GM12878 (cell line): Measurements from ENCODE around the gene NEMP2. TPM values are rescaled to one million over a fixed set of nuclear protein-coding genes. Genes with fewer than 3 reads are reported as not detected.

ENCODE experiments used
- ATAC-seq: fragments of 200-7000 bp; cut with Tn5 transposase; 3 replicates; pipeline ENCODE4 v1.9.1; 2020; ENCODE audit warnings: mild to moderate bottlenecking, moderate library complexity
- BruUV-seq: library from RNA; stranded (reverse); fragments of 400-500 nt; replicated peaks from 2 replicates; lab custom pipeline; 2021; lab: Mats Ljungman, UMichigan
- CTCF ChIA-PET: fragments of 300-600 bp; sonication (Branson Sonifier 250); formaldehyde crosslinking; extraction: SDS; loops from one replicate; lab custom pipeline; 2021; ENCODE audit warnings: inconsistent platforms; lab: Yijun Ruan, JAX
- POLR2A ChIA-PET: fragments of 350-600 bp; formaldehyde crosslinking; extraction: SDS; loops from one replicate; lab custom pipeline; 2021; ENCODE audit warnings: inconsistent platforms; lab: Charles Lee
- RAD21 ChIA-PET: fragments of 300-600 bp; sonication (Branson Sonifier 250); formaldehyde crosslinking; loops from one replicate; lab custom pipeline; 2023; ENCODE audit warnings: antibody characterized with exemption; ENCODE audit not compliant: unreplicated experiment; lab: Charles Lee
- SMC1A ChIA-PET: fragments of 300-600 bp; sonication (Branson Sonifier 250); formaldehyde crosslinking; loops from one replicate; lab custom pipeline; 2023; ENCODE audit not compliant: unreplicated experiment, uncharacterized antibody; lab: Charles Lee
- DNase-seq: peaks from one replicate; pipeline ENCODE4 v3.0.0-alpha.2; 2011; ENCODE audit warnings: low read depth, low spot score
- FAIRE-seq: peaks from 3 replicates; lab custom pipeline; 2011; peaks lifted over from hg19 to GRCh38; lab: Jason Lieb, UNC
- H2AFZ ChIP-seq: 2 replicates; pipeline ENCODE4 v1.6.0; 2011; ENCODE audit warnings: low read depth, low read length, control low read depth; ENCODE audit not compliant: control insufficient read depth
- H3K27ac ChIP-seq: 2 replicates; pipeline ENCODE4 v1.5.1; 2011; ENCODE audit warnings: control low read depth; ENCODE audit not compliant: control insufficient read depth, insufficient read depth
- H3K27me3 ChIP-seq, 2 experiments: replicated peaks in 1 of 2; 2 replicates each; pipeline versions ENCODE4 v1.6.0 to v1.6.1; 2011; ENCODE audit warnings: low read length in 1 of 2; ENCODE audit not compliant: control insufficient read depth in 2 of 2, insufficient read depth in 2 of 2
- H3K36me3 ChIP-seq, 2 experiments: 2 replicates each; pipeline ENCODE4 v1.5.1; 2011; ENCODE audit warnings: low read length in 1 of 2; ENCODE audit not compliant: control insufficient read depth in 2 of 2, insufficient read depth in 2 of 2
- H3K4me1 ChIP-seq: 2 replicates; pipeline ENCODE4 v1.6.1; 2011; ENCODE audit warnings: mild to moderate bottlenecking, low read length, moderate library complexity, mixed read lengths; ENCODE audit not compliant: control insufficient read depth, insufficient read depth
- H3K4me2 ChIP-seq: 2 replicates; pipeline ENCODE4 v1.6.0; 2011; ENCODE audit warnings: control low read depth; ENCODE audit not compliant: control insufficient read depth, insufficient read depth
- H3K4me3 ChIP-seq: fragments of 200-600 bp; sonication (generic); 2 replicates; pipeline ENCODE4 v1.5.1; 2016
- H3K79me2 ChIP-seq: 2 replicates; pipeline ENCODE4 v1.6.0; 2011; ENCODE audit warnings: low read length; ENCODE audit not compliant: control insufficient read depth, insufficient read depth
- H3K9ac ChIP-seq: 2 replicates; pipeline ENCODE4 v1.8.0; 2011; ENCODE audit warnings: low read length, control low read depth, mixed read lengths; ENCODE audit not compliant: control insufficient read depth, insufficient read depth
- H3K9me3 ChIP-seq: replicated peaks from 3 replicates; pipeline ENCODE4 v1.5.1; 2011; ENCODE audit warnings: mild to moderate bottlenecking, low read length; ENCODE audit not compliant: control insufficient read depth, insufficient read depth
- H4K20me1 ChIP-seq: 2 replicates; pipeline ENCODE4 v1.6.0; 2011; ENCODE audit not compliant: control insufficient read depth, insufficient read depth
- BHLHE40 ChIP-seq, 2 experiments: fragments of 450-650 bp in 1 of 2; IDR thresholded peaks; 2 replicates each; pipeline ENCODE4 v1.6.1; 2011 to 2017; ENCODE audit warnings: low read depth in 2 of 2, borderline replicate concordance in 1 of 2, improper control_type of control experiment in 1 of 2, low read length in 1 of 2, mild to moderate bottlenecking in 1 of 2
- BMI1 ChIP-seq: fragments of 450-650 bp; IDR thresholded peaks from 2 replicates; pipeline ENCODE4 v1.6.1; 2016; ENCODE audit warnings: mild to moderate bottlenecking, moderate library complexity, borderline replicate concordance
- DPF2 ChIP-seq: fragments of 450-650 bp; IDR thresholded peaks from 2 replicates; pipeline ENCODE4 v1.6.1; 2017; ENCODE audit warnings: mild to moderate bottlenecking
- JUND ChIP-seq: IDR thresholded peaks from 2 replicates; pipeline ENCODE4 v1.6.1; 2012; ENCODE audit warnings: low read depth, mild to moderate bottlenecking, low read length, improper control_type of control experiment, moderate library complexity
- NKRF ChIP-seq: fragments of 450-650 bp; conservative IDR thresholded peaks from 2 replicates; pipeline ENCODE4 v1.6.1; 2017; ENCODE audit warnings: mild to moderate bottlenecking, moderate library complexity
- PAX5 ChIP-seq: IDR thresholded peaks from 2 replicates; pipeline ENCODE4 v1.6.1; 2011; ENCODE audit warnings: low read depth, low read length, borderline replicate concordance
- RAD51 ChIP-seq: fragments of 450-650 bp; IDR thresholded peaks from 2 replicates; pipeline ENCODE4 v1.6.1; 2016; ENCODE audit warnings: moderate library complexity, mild to moderate bottlenecking, inconsistent platforms
- RB1 ChIP-seq: fragments of 450-650 bp; formaldehyde crosslinking; IDR thresholded peaks from 2 replicates; pipeline ENCODE4 v1.6.1; 2017; ENCODE audit warnings: mild to moderate bottlenecking, borderline replicate concordance
- RFX5 ChIP-seq: IDR thresholded peaks from 2 replicates; pipeline ENCODE4 v1.6.1; 2011; ENCODE audit warnings: low read depth, low read length, improper control_type of control experiment
- SKIL ChIP-seq: fragments of 450-650 bp; IDR thresholded peaks from 2 replicates; pipeline ENCODE4 v1.6.1; 2017; ENCODE audit warnings: mild to moderate bottlenecking, low read depth, inconsistent platforms; ENCODE audit not compliant: poor library complexity, severe bottlenecking
- SP1 ChIP-seq: IDR thresholded peaks from one replicate; pipeline ENCODE4 v1.6.1; 2011; ENCODE audit warnings: low read depth, low read length
- SRF ChIP-seq, 2 experiments: IDR thresholded peaks; 2 replicates each; pipeline ENCODE4 v1.6.1; 2011; ENCODE audit warnings: low read depth in 2 of 2, low read length in 2 of 2, mild to moderate bottlenecking in 1 of 2, moderate library complexity in 1 of 2
- STAT1 ChIP-seq: fragments of 450-650 bp; conservative IDR thresholded peaks from 2 replicates; pipeline ENCODE4 v1.6.1; 2014; ENCODE audit warnings: antibody characterized with exemption, mild to moderate bottlenecking
- STAT3 ChIP-seq: IDR thresholded peaks from 2 replicates; pipeline ENCODE4 v1.6.1; 2011; ENCODE audit warnings: low read depth, low read length, improper control_type of control experiment
- TBL1XR1 ChIP-seq: IDR thresholded peaks from 2 replicates; pipeline ENCODE4 v1.6.1; 2012; ENCODE audit warnings: low read depth, low read length, improper control_type of control experiment
- ZNF207 ChIP-seq: fragments of 450-650 bp; IDR thresholded peaks from 2 replicates; pipeline ENCODE4 v1.6.1; 2014; ENCODE audit warnings: antibody characterized with exemption, mild to moderate bottlenecking, borderline replicate concordance
- ZSCAN29 ChIP-seq: fragments of 450-650 bp; IDR thresholded peaks from 2 replicates; pipeline ENCODE4 v1.6.1; 2017; ENCODE audit warnings: mild to moderate bottlenecking, moderate library complexity
- WGBS: methylation state at CpG from one replicate; pipeline ENCODE4 v1.1.6; 2016; ENCODE audit warnings: low lambda C conversion rate; ENCODE audit not compliant: insufficient replicate concordance, insufficient coverage; ENCODE audit errors: missing lambda C conversion rate; 5-methylcytosine and 5-hydroxymethylcytosine counted together
- in situ Hi-C: fragments of 300-500 bp; cut with MboI; formaldehyde crosslinking; loops from 9 replicates; pipeline ENCODE4 v1.14.3; 2018; ENCODE audit warnings: mixed read lengths
- intact Hi-C: fragments of 100-400 bp; cut with micrococcal nuclease; formaldehyde crosslinking; loops from one replicate; pipeline ENCODE4 v1.14.2; 2022; ENCODE audit not compliant: unreplicated experiment
- polyA plus RNA-seq, 11 experiments: library from polyadenylated mRNA; depleted of rRNA in 4 of 11; unstranded in 6 of 11; stranded (reverse) in 5 of 11; fragments of >200 nt; fragmentation: Nextera tagmentation in 4 of 11; fragmentation: Illumina TruSeq in 1 of 11; extraction: Ambion mirVana in 4 of 11; extraction: Trizol in 1 of 11; gene quantifications; 1 replicate in 1 of 11; 2 replicates in 10 of 11; pipeline versions ENCODE4 v1.2.1 to v1.2.3, GENCODE V29; 2011 to 2016; ENCODE audit warnings: inconsistent platforms in 2 of 11, missing spikeins in 2 of 11, low read depth in 1 of 11
- total RNA-seq, 4 experiments: library from RNA; depleted of rRNA in 3 of 4; stranded (reverse); fragments of >200 nt in 3 of 4; fragmentation: Illumina TruSeq in 1 of 4; extraction: Trizol in 1 of 4; gene quantifications; 2 replicates each; pipeline versions ENCODE4 v1.2.1 to v1.2.3, GENCODE V29; 2013 to 2021

NEMP2 gene
- total and polyA plus RNA-seq, 10 of the 15 experiments (the other 5 are each of a cell fraction or from before 2014, with no cell fraction given) = 2.3 to 14.0 (median 8.1) TPM

DNA sequence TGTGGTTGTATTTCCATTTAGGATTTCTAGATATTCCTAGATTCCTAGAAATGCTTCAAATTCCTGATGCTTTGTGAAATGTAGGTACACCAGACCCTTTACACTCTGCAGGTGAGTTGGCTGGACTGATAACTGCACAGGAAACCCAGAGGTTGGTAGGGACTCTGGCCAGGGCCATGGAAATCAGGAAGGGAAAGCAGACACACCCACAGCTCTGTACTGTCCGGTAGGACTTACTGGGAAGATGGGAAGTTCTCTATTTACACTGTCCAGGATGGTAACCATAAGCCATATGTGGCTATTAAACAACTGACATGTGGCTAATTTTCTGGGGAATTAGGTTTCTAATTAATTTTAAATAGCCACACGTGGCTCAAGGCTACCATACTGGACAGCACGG, 31.4 kb downstream of the NEMP2 start:
- TF ChIP-seq JUND (no peak), DPF2 (no peak), SKIL (no peak), RFX5 (no peak), STAT3 (no peak), BMI1 (no peak), ZSCAN29 (no peak), STAT1 (no peak), RB1 (no peak), PAX5 (no peak), SRF (IDR thresholded peaks at IDR 0.05; ENCODE audit: low read depth in 2 of 2, low read length in 2 of 2) (no peak), RAD51 (no peak), NKRF (no peak), BHLHE40 (IDR thresholded peaks at IDR 0.05; ENCODE audit: borderline replicate concordance in 1 of 2, low read depth in 2 of 2, low read length in 1 of 2) (no peak), ZNF207 (no peak), SP1 (no peak), TBL1XR1 (no peak)
- ChIA-PET POLR2A (no interaction called here), CTCF (interaction anchor here (1.6 to 1.7 kb wide), 2 partner anchors 12 to 14 kb away, joined by 3 to 4 read pairs; no protein-coding TSS in a partner anchor), SMC1A (interaction anchor here (1.4 to 2.0 kb wide), 4 partner anchors 15 to 176 kb away, joined by 3 to 7 read pairs (median 6); no protein-coding TSS in a partner anchor), RAD21 (no interaction called here)
- Histone ChIP-seq H3K27me3 (no peaks in the 10 kb centered on the region), H2AFZ (no peak overlapping the region), H3K4me1 (no peaks in the 10 kb centered on the region), H4K20me1 (no peaks in the 10 kb centered on the region), H3K36me3 (peaks cover 2 to 15% of the 10 kb centered on the region in 2 experiments), H3K9me3 (no peaks in the 10 kb centered on the region), H3K4me2 (no peak overlapping the region), H3K79me2 (no peaks in the 10 kb centered on the region), H3K4me3 (no peak overlapping the region), H3K9ac (no peak overlapping the region), H3K27ac (no peak overlapping the region)
- ATAC-seq = no peak
- intact Hi-C loops (no loop called here), in situ Hi-C loops (loop anchor here (10.0 kb wide), 1 partner anchor 418 kb away; no protein-coding TSS in a partner anchor)
- FAIRE-seq = no peak
- WGBS = 96% methylated on average over 3 of the region's 3 CpGs
- BruUV-seq = no TSS peak
- no peak for DNase-seq
